ENCODE measurements around the gene LRRC75A. TPM values are rescaled to one million over a fixed set of nuclear protein-coding genes. Genes with fewer than 3 reads are reported as not detected.

Gene LRRC75A
- total and polyA plus RNA-seq, 2 of the 13 experiments (the other 11 are each of a cell fraction or from before 2014, with no cell fraction given), result 0.03 TPM; not detected in 1

- no peak for TF ChIP-seq TGIF2 (CRISPR knock-in tag; IDR thresholded peaks at IDR 0.05)
- TF ChIP-seq TRAFD1 (CRISPR knock-in tag; IDR thresholded peaks at IDR 0.05; ENCODE audit: borderline replicate concordance), result no peak
- no peak for TF ChIP-seq YEATS4 (CRISPR knock-in tag; IDR thresholded peaks at IDR 0.05; ENCODE audit: borderline replicate concordance)
- TF ChIP-seq ZNF331 (CRISPR knock-in tag; IDR thresholded peaks at IDR 0.05), result peak; percentile 52; the same call in 1 of the 2 replicates
- TF ChIP-seq MXD3 (CRISPR knock-in tag; IDR thresholded peaks at IDR 0.05), result no peak
- TF ChIP-seq ZNF574 (CRISPR knock-in tag; IDR thresholded peaks at IDR 0.05), result peak; percentile 43; the same call in 1 of the 2 replicates
- no peak for TF ChIP-seq BORCS8-MEF2B (CRISPR knock-in tag; IDR thresholded peaks at IDR 0.05)
- no peak for TF ChIP-seq ZNF34 (CRISPR knock-in tag; IDR thresholded peaks at IDR 0.05; ENCODE audit: borderline replicate concordance)
- no peak for TF ChIP-seq ZNF782 (CRISPR knock-in tag; IDR thresholded peaks at IDR 0.05; ENCODE audit: borderline replicate concordance)
- TF ChIP-seq ZFX (CRISPR knock-in tag; IDR thresholded peaks at IDR 0.05; ENCODE audit: low read depth), result no peak
- TF ChIP-seq RARG (CRISPR knock-in tag; IDR thresholded peaks at IDR 0.05; ENCODE audit: low read depth), result no peak
- no peak for TF ChIP-seq ZBTB43 (CRISPR knock-in tag; conservative IDR thresholded peaks at IDR 0.05)
- TF ChIP-seq ZNF549 (CRISPR knock-in tag; IDR thresholded peaks at IDR 0.05), result no peak
- TF ChIP-seq ZBTB34 (CRISPR knock-in tag; IDR thresholded peaks at IDR 0.05), result no peak
- no peak for TF ChIP-seq ZNF781 (CRISPR knock-in tag; IDR thresholded peaks at IDR 0.05; ENCODE audit: borderline replicate concordance, not compliant biosample characterization)
- TF ChIP-seq RNF2 (conservative IDR thresholded peaks at IDR 0.05; ENCODE audit: low read depth), result no peak
- peak; percentile 97 for TF ChIP-seq CTCF (CRISPR knock-in tag; IDR thresholded peaks at IDR 0.05)
- no peak for TF ChIP-seq RBAK (CRISPR knock-in tag; IDR thresholded peaks at IDR 0.05)
- no peak for TF ChIP-seq ZMYM3 (CRISPR knock-in tag; IDR thresholded peaks at IDR 0.05)
- TF ChIP-seq JARID2 (CRISPR knock-in tag; IDR thresholded peaks at IDR 0.05; ENCODE audit: insufficient replicate concordance), result no peak
Measured at GRCh38 chr17:16521070-16521727, 29.2 kb upstream of the LRRC75A start (continued).
